Endodermal cell (in vitro differentiated cells): ENCODE data around the gene KCNQ2. TPM values are rescaled to one million over a fixed set of nuclear protein-coding genes. Genes with fewer than 3 reads are reported as not detected.
A peak's percentile ranks its signal among the peaks of the same experiment; 100 is the strongest.

Experiments
- DNase-seq: peaks from one replicate; pipeline ENCODE4 v3.0.0-alpha.2; 2017
- H3K27ac ChIP-seq: 2 replicates; pipeline ENCODE4 v1.5.1; 2013; ENCODE audit warnings: mild to moderate bottlenecking, low read depth, low read length, moderate library complexity
- H3K27me3 ChIP-seq: 2 replicates; pipeline ENCODE4 v1.6.1; 2013; ENCODE audit warnings: mild to moderate bottlenecking, low read length, moderate library complexity; ENCODE audit not compliant: insufficient read depth, control insufficient read depth, poor library complexity, severe bottlenecking
- H3K36me3 ChIP-seq: 2 replicates; pipeline ENCODE4 v1.7.0; 2013; ENCODE audit warnings: mild to moderate bottlenecking, low read length, moderate library complexity; ENCODE audit not compliant: control insufficient read depth, insufficient read depth
- H3K4me1 ChIP-seq: one replicate; pipeline ENCODE4 v1.7.0; 2013; ENCODE audit warnings: low read length; ENCODE audit not compliant: control insufficient read depth, insufficient read depth
- H3K4me3 ChIP-seq: 2 replicates; pipeline ENCODE4 v1.5.1; 2013; ENCODE audit warnings: mild to moderate bottlenecking, low read length, moderate library complexity
- H3K9ac ChIP-seq: 2 replicates; pipeline ENCODE4 v1.6.1; 2013; ENCODE audit warnings: mild to moderate bottlenecking, low read length, moderate library complexity; ENCODE audit not compliant: poor library complexity, severe bottlenecking; ENCODE audit errors: extremely low read depth
- H3K9me3 ChIP-seq: 2 replicates; pipeline ENCODE4 v1.6.1; 2013; ENCODE audit warnings: mild to moderate bottlenecking, low read length, moderate library complexity; ENCODE audit not compliant: control insufficient read depth
- H3K27ac Mint-ChIP-seq: 2 replicates; pipeline ENCODE4 v1.8.0; 2020; ENCODE audit warnings: mixed read lengths
- H3K27me3 Mint-ChIP-seq: 2 replicates; pipeline ENCODE4 v1.8.0; 2021; ENCODE audit warnings: mild to moderate bottlenecking, mixed read lengths; ENCODE audit not compliant: insufficient read depth
- H3K36me3 Mint-ChIP-seq: 2 replicates; pipeline ENCODE4 v1.8.0; 2020; ENCODE audit warnings: low read depth, mixed read lengths
- H3K4me1 Mint-ChIP-seq: 2 replicates; pipeline ENCODE4 v1.8.0; 2020; ENCODE audit warnings: mixed read lengths
- H3K4me3 Mint-ChIP-seq: 2 replicates; pipeline ENCODE4 v1.8.0; 2020; ENCODE audit warnings: mild to moderate bottlenecking, moderate library complexity, mixed read lengths
- H3K9me3 Mint-ChIP-seq: 2 replicates; pipeline ENCODE4 v1.8.0; 2020; ENCODE audit warnings: mild to moderate bottlenecking, mixed read lengths
- WGBS, 2 experiments: methylation state at CpG; one replicate each; pipeline versions ENCODE4 v1.1.5 to v1.1.7; 2013; ENCODE audit warnings: missing lambda C conversion rate in 2 of 2, mixed read lengths in 1 of 2; ENCODE audit not compliant: insufficient coverage in 1 of 2, insufficient read length in 1 of 2; 5-methylcytosine and 5-hydroxymethylcytosine counted together
- total RNA-seq, 2 donors: library from RNA; stranded (reverse); fragmentation: NEBNext Ultra II Directional in 1 of 2; extraction: Animal tissue kit (Norgen Biotek cat#: 25700) in 1 of 2; gene quantifications; 2 replicates in 1 of 2; 3 replicates in 1 of 2; pipeline ENCODE4 v1.2.1, GENCODE V29; 2021
- TF ChIP-seq, protein P1 (sequence below): fragments of 200-600 bp; sonication (generic); conservative IDR thresholded peaks from 2 replicates; pipeline ENCODE4 v1.5.0; 2021; ENCODE audit warnings: antibody characterized with exemption, mild to moderate bottlenecking

The KCNQ2 gene
- total RNA-seq, 2 donors from 2014 or later, result 36.4 to 62.8 TPM

DNA sequence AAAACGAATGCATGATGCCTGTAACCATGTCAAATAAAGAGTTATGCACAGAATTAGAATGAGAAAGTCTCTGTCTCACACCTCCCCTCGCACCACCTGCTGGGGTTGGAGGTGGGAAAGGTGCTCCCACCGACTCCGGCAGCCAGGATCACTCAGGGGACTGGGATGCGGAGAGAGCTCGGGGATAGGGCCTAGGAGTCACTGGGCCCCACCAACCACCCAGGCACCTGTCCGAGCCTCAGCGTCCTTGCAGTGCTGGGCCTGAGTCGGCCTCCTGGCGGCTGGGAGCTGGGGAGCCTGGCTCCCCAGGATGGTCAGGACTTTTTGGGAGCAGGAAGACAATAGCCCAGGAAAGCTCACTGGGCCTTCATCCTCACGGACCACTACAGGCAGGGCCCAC, 88.9 kb downstream of the KCNQ2 start:
- H3K27ac ChIP-seq, result no peak overlapping the region
- H3K9ac ChIP-seq, result no peak overlapping the region
- Mint-ChIP-seq H3K27ac (no peak overlapping the region), H3K36me3 (no peaks in the 10 kb centered on the region), H3K4me3 (no peak overlapping the region), H3K27me3 (no peaks in the 10 kb centered on the region), H3K9me3 (peaks cover 40% of the 10 kb centered on the region), H3K4me1 (peaks cover under 1% of the 10 kb centered on the region)
- H3K4me1 ChIP-seq, result no peaks in the 10 kb centered on the region
- no peaks in the 10 kb centered on the region for H3K27me3 ChIP-seq
- H3K4me3 ChIP-seq, result no peak overlapping the region
- 72 to 80% methylated on average over 10 to 11 of the region's 11 CpGs for WGBS, 2 experiments
- peaks cover 31% of the 10 kb centered on the region for H3K9me3 ChIP-seq
- no peaks in the 10 kb centered on the region for H3K36me3 ChIP-seq
- DNase-seq, result peak; percentile 74
- TF ChIP-seq, protein P1, sequence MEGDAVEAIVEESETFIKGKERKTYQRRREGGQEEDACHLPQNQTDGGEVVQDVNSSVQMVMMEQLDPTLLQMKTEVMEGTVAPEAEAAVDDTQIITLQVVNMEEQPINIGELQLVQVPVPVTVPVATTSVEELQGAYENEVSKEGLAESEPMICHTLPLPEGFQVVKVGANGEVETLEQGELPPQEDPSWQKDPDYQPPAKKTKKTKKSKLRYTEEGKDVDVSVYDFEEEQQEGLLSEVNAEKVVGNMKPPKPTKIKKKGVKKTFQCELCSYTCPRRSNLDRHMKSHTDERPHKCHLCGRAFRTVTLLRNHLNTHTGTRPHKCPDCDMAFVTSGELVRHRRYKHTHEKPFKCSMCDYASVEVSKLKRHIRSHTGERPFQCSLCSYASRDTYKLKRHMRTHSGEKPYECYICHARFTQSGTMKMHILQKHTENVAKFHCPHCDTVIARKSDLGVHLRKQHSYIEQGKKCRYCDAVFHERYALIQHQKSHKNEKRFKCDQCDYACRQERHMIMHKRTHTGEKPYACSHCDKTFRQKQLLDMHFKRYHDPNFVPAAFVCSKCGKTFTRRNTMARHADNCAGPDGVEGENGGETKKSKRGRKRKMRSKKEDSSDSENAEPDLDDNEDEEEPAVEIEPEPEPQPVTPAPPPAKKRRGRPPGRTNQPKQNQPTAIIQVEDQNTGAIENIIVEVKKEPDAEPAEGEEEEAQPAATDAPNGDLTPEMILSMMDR, result no peak

DNA sequence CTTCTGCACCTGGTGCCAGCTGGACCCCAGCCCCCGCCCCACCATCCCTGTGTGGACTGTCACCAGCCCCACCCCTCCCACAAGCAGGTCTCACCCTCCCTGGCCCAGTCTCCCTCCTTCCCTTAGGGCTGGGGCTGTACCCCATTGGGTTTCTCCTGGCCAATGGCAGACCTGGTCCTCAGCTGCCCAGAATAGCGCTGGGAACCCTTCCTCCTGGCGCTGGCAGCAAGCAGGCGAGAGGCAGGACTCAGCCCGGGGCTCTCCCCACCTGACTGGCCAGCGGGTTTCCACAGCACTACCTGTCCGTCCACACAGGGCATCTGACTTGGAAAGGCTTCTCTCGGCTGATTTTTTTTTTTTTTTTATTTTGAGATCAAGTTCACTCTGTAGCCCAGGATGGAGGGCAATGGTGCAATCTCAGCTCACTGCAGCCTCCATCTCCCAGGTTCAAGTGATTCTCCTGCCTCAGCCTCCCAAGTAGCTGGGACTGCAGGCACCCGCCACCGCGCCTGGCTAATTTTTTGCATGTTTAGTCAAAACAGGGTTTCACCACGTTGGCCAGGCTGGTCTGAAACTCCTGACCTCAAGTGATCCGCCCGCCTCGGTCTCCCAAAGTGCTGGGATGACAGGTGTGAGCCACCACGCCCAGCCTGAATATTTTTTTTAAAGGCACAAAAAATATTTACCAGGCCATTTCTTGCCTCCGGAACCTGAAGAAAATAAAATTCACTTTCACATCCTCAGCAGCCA, 89.7 kb downstream of the KCNQ2 start:
- DNase-seq, result no peak
- H3K4me1 Mint-ChIP-seq, result peaks cover 2% of the 10 kb centered on the region
- WGBS, 2 experiments, result 83 to 88% methylated on average over 16 to 17 of the region's 17 CpGs
- peaks cover 34% of the 10 kb centered on the region for H3K9me3 Mint-ChIP-seq
- no peaks in the 10 kb centered on the region for H3K36me3 Mint-ChIP-seq
- Histone ChIP-seq H3K27ac (no peak overlapping the region), H3K9ac (no peak overlapping the region), H3K4me1 (no peaks in the 10 kb centered on the region), H3K27me3 (no peaks in the 10 kb centered on the region), H3K4me3 (no peak overlapping the region), H3K9me3 (peaks cover 28% of the 10 kb centered on the region), H3K36me3 (no peaks in the 10 kb centered on the region)
- H3K27me3 Mint-ChIP-seq, result no peaks in the 10 kb centered on the region
- H3K27ac Mint-ChIP-seq, result no peak overlapping the region
- TF ChIP-seq, protein P1, result no peak
- H3K4me3 Mint-ChIP-seq, result no peak overlapping the region

DNA sequence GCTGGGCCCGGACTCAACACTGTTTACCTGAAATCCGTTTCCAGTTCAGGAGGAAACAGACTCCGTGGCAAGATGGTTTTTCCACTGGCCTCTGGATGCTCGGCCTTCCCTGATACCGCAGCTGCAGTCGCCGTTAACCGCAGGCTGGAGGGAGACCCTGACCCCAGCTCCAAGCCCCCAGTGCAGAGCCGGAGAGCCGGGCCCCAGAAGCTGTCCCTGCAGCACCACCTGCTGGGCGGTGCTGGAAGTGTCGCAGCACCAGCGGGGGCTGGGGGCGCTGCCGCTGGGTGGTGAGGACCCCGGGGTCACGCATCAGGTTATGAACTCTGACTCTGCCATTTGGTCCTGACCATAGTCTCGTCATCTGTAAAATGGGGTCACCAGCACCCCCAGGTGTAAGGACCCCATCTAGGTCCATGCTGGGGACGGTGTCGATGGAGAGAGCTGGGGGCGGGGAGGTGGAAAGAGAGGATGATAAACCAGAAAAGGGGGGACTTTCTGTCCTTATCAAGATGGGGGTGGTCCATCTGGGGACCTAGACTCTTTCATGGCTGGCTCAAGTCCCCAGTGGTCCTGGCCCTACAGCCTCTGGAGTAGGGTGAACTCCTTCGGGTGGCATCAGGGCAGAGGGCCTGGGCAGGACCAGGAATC, 90.5 kb downstream of the KCNQ2 start:
- H3K4me3 ChIP-seq, result no peak overlapping the region
- no peak overlapping the region for H3K9ac ChIP-seq
- peaks cover 19% of the 10 kb centered on the region for H3K9me3 ChIP-seq
- H3K4me1 Mint-ChIP-seq, result peaks cover 2% of the 10 kb centered on the region
- H3K4me3 Mint-ChIP-seq, result no peak overlapping the region
- H3K36me3 ChIP-seq, result no peaks in the 10 kb centered on the region
- H3K36me3 Mint-ChIP-seq, result no peaks in the 10 kb centered on the region
- no peak overlapping the region for H3K27ac Mint-ChIP-seq
- TF ChIP-seq, protein P1, result peak; percentile 98
- peak; percentile 88 for DNase-seq
- H3K27ac ChIP-seq, result no peak overlapping the region
- H3K9me3 Mint-ChIP-seq, result peaks cover 25% of the 10 kb centered on the region
- H3K27me3 ChIP-seq, result no peaks in the 10 kb centered on the region
- H3K27me3 Mint-ChIP-seq, result no peaks in the 10 kb centered on the region
- H3K4me1 ChIP-seq, result no peaks in the 10 kb centered on the region
- 18 to 35% methylated on average over 16 to 22 of the region's 22 CpGs for WGBS, 2 experiments
